GM23248 (cell line): Measurements from ENCODE around the gene CR1. TPM values are rescaled to one million over a fixed set of nuclear protein-coding genes. Genes with fewer than 3 reads are reported as not detected.

Experiments used
- DNase-seq: peaks from one replicate; pipeline ENCODE4 v3.0.0-alpha.2; 2015
- H2AFZ ChIP-seq: fragments of 200-600 bp; sonication (generic); 2 replicates; pipeline ENCODE4 v1.6.1; 2016; ENCODE audit warnings: antibody characterized with exemption
- H3F3A ChIP-seq: fragments of 200-600 bp; sonication (generic); 2 replicates; pipeline ENCODE4 v1.6.1; 2016; ENCODE audit warnings: mild to moderate bottlenecking, antibody characterized with exemption, mixed run types; ENCODE audit not compliant: insufficient read depth
- H3K27ac ChIP-seq: fragments of 200-600 bp; sonication (generic); 2 replicates; pipeline ENCODE4 v1.5.1; 2016; ENCODE audit warnings: mild to moderate bottlenecking
- H3K27me3 ChIP-seq: fragments of 200-600 bp; sonication (generic); replicated peaks from 2 replicates; pipeline ENCODE4 v1.6.1; 2016; ENCODE audit warnings: mild to moderate bottlenecking; ENCODE audit not compliant: insufficient read depth
- H3K36me3 ChIP-seq: fragments of 200-600 bp; sonication (generic); 2 replicates; pipeline ENCODE4 v1.6.1; 2016; ENCODE audit warnings: low read depth, mild to moderate bottlenecking
- H3K4me1 ChIP-seq: fragments of 200-600 bp; sonication (generic); 2 replicates; pipeline ENCODE4 v1.6.1; 2016; ENCODE audit warnings: mild to moderate bottlenecking; ENCODE audit not compliant: insufficient read depth
- H3K4me2 ChIP-seq: fragments of 200-600 bp; sonication (generic); one replicate; pipeline ENCODE4 v1.6.1; 2016; ENCODE audit warnings: mild to moderate bottlenecking; ENCODE audit not compliant: unreplicated experiment
- H3K4me3 ChIP-seq: fragments of 200-600 bp; sonication (generic); 2 replicates; pipeline ENCODE4 v1.5.1; 2016; ENCODE audit warnings: mild to moderate bottlenecking
- H3K79me2 ChIP-seq: fragments of 200-600 bp; sonication (generic); 2 replicates; pipeline ENCODE4 v1.6.1; 2016; ENCODE audit warnings: mild to moderate bottlenecking; ENCODE audit not compliant: insufficient read depth
- H3K9ac ChIP-seq: fragments of 200-600 bp; sonication (generic); 2 replicates; pipeline ENCODE4 v1.6.1; 2016; ENCODE audit warnings: mild to moderate bottlenecking
- H3K9me2 ChIP-seq: fragments of 200-600 bp; sonication (generic); 2 replicates; pipeline ENCODE4 v1.6.1; 2016; ENCODE audit warnings: mixed run types, mild to moderate bottlenecking, moderate library complexity; ENCODE audit not compliant: insufficient read depth
- H3K9me3 ChIP-seq: fragments of 200-600 bp; sonication (generic); one replicate; pipeline ENCODE4 v1.6.1; 2017; ENCODE audit warnings: low read depth
- H4K20me1 ChIP-seq: fragments of 200-600 bp; sonication (generic); 2 replicates; pipeline ENCODE4 v1.6.0; 2016; ENCODE audit not compliant: insufficient read depth
- EZH2 ChIP-seq: fragments of 200-600 bp; sonication (generic); IDR thresholded peaks from 2 replicates; pipeline ENCODE4 v1.6.1; 2018; ENCODE audit warnings: antibody characterized with exemption, mild to moderate bottlenecking; ENCODE audit not compliant: insufficient read depth, poor library complexity, severe bottlenecking
- EZH2phosphoT487 ChIP-seq: fragments of 200-600 bp; sonication (generic); IDR thresholded peaks from 2 replicates; pipeline ENCODE4 v1.6.1; 2018; ENCODE audit warnings: antibody characterized with exemption, moderate library complexity, mild to moderate bottlenecking, low read depth; ENCODE audit not compliant: insufficient read depth
- WGBS, 2 experiments: methylation state at CpG; one replicate each; pipeline ENCODE4 v1.1.6; 2015 to 2017; ENCODE audit warnings: low lambda C conversion rate in 2 of 2, low coverage in 1 of 2; ENCODE audit errors: missing lambda C conversion rate in 2 of 2; 5-methylcytosine and 5-hydroxymethylcytosine counted together
- in situ Hi-C: fragments of 300-500 bp; cut with MboI; formaldehyde crosslinking; loops from 2 replicates; pipeline ENCODE4 v1.15.0; 2020
- polyA plus RNA-seq: library from polyadenylated mRNA; unstranded; fragments of >200 nt; fragmentation: Nextera tagmentation; extraction: Ambion mirVana; gene quantifications from 2 replicates; pipeline ENCODE4 v1.2.1, GENCODE V29; 2016
- total RNA-seq: library from RNA; depleted of rRNA; stranded (reverse); fragments of >200 nt; shearing (Covaris generic); gene quantifications from 2 replicates; pipeline ENCODE4 v1.2.3, GENCODE V29; 2014

CR1 gene
- total and polyA plus RNA-seq, 2 experiments from 2014 or later = not detected

DNA sequence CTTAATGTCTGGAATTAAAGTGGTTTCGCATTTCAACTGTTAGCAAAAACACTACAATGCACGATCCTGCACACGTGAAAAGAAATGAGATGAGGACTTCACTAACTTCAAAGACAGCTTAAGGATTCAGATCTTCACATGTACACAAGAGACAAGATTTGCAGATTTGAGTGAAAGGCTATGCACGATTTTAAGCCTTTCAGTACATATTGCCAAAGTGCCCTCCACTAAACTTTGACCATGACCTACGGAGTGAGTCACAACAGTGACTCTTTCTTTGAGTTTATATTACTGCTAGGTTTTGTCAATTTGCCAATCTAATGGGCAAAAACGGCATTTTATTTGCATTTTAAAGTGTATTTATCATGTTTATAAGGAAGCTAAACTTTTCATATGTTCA lies 107.8 kb downstream of the CR1 start:
- Histone ChIP-seq H3K9me2 (no peaks in the 10 kb centered on the region), H3K36me3 (no peaks in the 10 kb centered on the region), H3K4me3 (no peak overlapping the region), H3K27me3 (no peaks in the 10 kb centered on the region), H3K27ac (no peak overlapping the region), H3K4me2 (no peak overlapping the region), H3K9ac (no peak overlapping the region), H3F3A (no peaks in the 10 kb centered on the region), H3K79me2 (no peaks in the 10 kb centered on the region), H2AFZ (0 out of 2 replicates have a peak overlapping the region, but pooled peaks have one; percentile 9), H3K9me3 (no peaks in the 10 kb centered on the region), H3K4me1 (no peaks in the 10 kb centered on the region), H4K20me1 (no peaks in the 10 kb centered on the region)
- DNase-seq = peak; percentile 27
- in situ Hi-C loops = no loop called here
- WGBS, 2 experiments = 50 to 59% methylated on average over 6 of the region's 6 CpGs
- TF ChIP-seq EZH2 = no peak
- no peak for TF ChIP-seq EZH2phosphoT487

GRCh38 chr1:207605444-207606361 lies 109.7 kb downstream of the CR1 start:
- Histone ChIP-seq H3K9me3 (no peaks in the 10 kb centered on the region), H3K9ac (no peak overlapping the region), H3K36me3 (no peaks in the 10 kb centered on the region), H3K79me2 (no peaks in the 10 kb centered on the region), H3K9me2 (no peaks in the 10 kb centered on the region), H3F3A (no peaks in the 10 kb centered on the region), H3K4me2 (no peak overlapping the region), H3K27me3 (no peaks in the 10 kb centered on the region), H3K4me3 (no peak overlapping the region), H3K4me1 (no peaks in the 10 kb centered on the region), H3K27ac (no peak overlapping the region), H2AFZ (no peak overlapping the region), H4K20me1 (no peaks in the 10 kb centered on the region)
- TF ChIP-seq EZH2 = no peak
- no peak for TF ChIP-seq EZH2phosphoT487
- DNase-seq = no peak
- 77 to 78% methylated on average over 7 of the region's 7 CpGs for WGBS, 2 experiments
- in situ Hi-C loops = no loop called here

DNA sequence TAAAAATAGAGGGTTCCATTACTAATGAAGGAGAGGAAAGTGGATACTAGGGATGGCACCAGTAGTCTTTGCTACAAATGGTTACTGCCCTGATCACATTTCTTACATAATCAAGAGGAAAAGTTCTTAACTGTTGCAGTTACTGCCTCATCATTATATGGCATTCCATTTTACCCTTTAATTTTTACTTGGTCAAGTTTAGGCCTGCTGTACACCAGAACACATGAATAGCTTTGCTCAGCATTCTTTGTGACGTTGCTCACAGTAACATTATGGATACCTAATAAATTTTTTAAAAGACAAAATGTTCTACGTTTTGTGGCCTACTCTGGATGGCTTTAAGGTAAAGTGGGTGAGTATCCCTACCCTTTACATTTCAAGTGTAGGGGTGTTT lies 110.4 kb downstream of the CR1 start:
- Histone ChIP-seq H2AFZ (no peak overlapping the region), H3K79me2 (no peaks in the 10 kb centered on the region), H4K20me1 (no peaks in the 10 kb centered on the region), H3K4me3 (no peak overlapping the region), H3K4me1 (no peaks in the 10 kb centered on the region), H3K9me3 (no peaks in the 10 kb centered on the region), H3K9me2 (no peaks in the 10 kb centered on the region), H3K4me2 (no peak overlapping the region), H3K9ac (no peak overlapping the region), H3F3A (no peaks in the 10 kb centered on the region), H3K36me3 (no peaks in the 10 kb centered on the region), H3K27me3 (no peaks in the 10 kb centered on the region), H3K27ac (no peak overlapping the region)
- WGBS, 2 experiments = 29 to 32% methylated on average over 2 of the region's 2 CpGs
- in situ Hi-C loops = no loop called here
- no peak for TF ChIP-seq EZH2
- TF ChIP-seq EZH2phosphoT487 = no peak
- DNase-seq = no peak

DNA sequence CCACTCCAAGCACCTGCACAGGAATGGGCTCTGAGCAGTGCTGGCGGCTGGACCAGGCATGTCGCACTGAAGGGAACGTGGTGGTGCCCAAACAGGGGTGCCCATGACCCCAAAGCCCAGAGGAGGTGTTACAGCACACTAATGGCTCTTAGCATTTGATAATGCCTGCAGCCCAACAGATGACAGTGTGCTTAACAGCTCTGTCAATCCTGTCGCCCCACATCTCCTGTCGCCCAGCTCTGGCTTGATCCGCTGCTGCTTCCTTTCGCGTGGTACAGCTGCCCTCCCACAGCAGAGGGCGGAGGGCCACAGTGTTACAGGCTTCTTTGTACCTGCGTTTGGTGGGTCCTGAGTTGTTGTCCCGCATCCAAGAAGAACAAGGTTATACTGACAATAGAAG lies 116.8 kb downstream of the CR1 start:
- H3K9ac ChIP-seq = no peak overlapping the region
- no peaks in the 10 kb centered on the region for H3K4me1 ChIP-seq
- TF ChIP-seq EZH2 = no peak
- TF ChIP-seq EZH2phosphoT487 = no peak
- DNase-seq = no peak
- H3K36me3 ChIP-seq = no peaks in the 10 kb centered on the region
- H3K9me2 ChIP-seq = no peaks in the 10 kb centered on the region
- H3F3A ChIP-seq = no peaks in the 10 kb centered on the region
- H3K27me3 ChIP-seq = peaks cover 4% of the 10 kb centered on the region; the same call in 1 of the 2 replicates
- H3K4me2 ChIP-seq = no peak overlapping the region
- no peak overlapping the region for H2AFZ ChIP-seq
- in situ Hi-C loops = no loop called here
- H3K27ac ChIP-seq = no peak overlapping the region
- WGBS, 2 experiments = 69 to 73% methylated on average over 11 of the region's 11 CpGs
- H3K9me3 ChIP-seq = no peaks in the 10 kb centered on the region
- H4K20me1 ChIP-seq = no peaks in the 10 kb centered on the region
- no peak overlapping the region for H3K4me3 ChIP-seq
- no peaks in the 10 kb centered on the region for H3K79me2 ChIP-seq
